ENCODE data around the gene SPOCK1.

DNA sequence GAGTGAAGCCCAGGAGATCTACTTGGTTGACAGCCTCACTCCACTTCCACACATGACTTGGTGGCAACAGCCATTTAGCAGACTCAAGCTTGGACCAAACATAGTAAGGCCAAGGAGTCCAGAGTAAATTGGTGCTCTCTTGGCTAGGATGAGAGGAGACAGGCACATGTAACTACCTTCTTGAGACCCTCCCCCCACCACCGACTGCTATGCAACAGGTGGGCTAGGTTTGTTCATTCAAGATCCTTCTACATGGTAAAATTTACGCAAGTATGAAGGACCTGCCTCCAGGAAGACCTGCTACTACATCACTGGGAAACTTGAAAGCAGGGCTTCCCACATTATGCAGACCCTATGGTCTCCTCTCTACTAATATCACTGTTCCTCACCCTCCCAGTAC, 442.4 kb downstream of the SPOCK1 start:
- TF ChIP-seq, protein P1, sequence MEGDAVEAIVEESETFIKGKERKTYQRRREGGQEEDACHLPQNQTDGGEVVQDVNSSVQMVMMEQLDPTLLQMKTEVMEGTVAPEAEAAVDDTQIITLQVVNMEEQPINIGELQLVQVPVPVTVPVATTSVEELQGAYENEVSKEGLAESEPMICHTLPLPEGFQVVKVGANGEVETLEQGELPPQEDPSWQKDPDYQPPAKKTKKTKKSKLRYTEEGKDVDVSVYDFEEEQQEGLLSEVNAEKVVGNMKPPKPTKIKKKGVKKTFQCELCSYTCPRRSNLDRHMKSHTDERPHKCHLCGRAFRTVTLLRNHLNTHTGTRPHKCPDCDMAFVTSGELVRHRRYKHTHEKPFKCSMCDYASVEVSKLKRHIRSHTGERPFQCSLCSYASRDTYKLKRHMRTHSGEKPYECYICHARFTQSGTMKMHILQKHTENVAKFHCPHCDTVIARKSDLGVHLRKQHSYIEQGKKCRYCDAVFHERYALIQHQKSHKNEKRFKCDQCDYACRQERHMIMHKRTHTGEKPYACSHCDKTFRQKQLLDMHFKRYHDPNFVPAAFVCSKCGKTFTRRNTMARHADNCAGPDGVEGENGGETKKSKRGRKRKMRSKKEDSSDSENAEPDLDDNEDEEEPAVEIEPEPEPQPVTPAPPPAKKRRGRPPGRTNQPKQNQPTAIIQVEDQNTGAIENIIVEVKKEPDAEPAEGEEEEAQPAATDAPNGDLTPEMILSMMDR (IDR thresholded peaks at IDR 0.05 in 2 of 3, conservative IDR thresholded peaks at IDR 0.05 in 1 of 3; ENCODE audit: insufficient read depth in 2 of 3, low read depth in 1 of 3, low read length in 3 of 3), result no peak
- TF ChIP-seq, protein P2, sequence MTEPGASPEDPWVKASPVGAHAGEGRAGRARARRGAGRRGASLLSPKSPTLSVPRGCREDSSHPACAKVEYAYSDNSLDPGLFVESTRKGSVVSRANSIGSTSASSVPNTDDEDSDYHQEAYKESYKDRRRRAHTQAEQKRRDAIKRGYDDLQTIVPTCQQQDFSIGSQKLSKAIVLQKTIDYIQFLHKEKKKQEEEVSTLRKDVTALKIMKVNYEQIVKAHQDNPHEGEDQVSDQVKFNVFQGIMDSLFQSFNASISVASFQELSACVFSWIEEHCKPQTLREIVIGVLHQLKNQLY (CRISPR knock-in tag; conservative IDR thresholded peaks at IDR 0.05), result no peak
- TF ChIP-seq EZH2 (IDR thresholded peaks at IDR 0.05; ENCODE audit: borderline replicate concordance, low read depth, low read length), result no peak
- TF ChIP-seq SMAD4 (CRISPR knock-in tag; conservative IDR thresholded peaks at IDR 0.05), result no peak
- no peak for TF ChIP-seq HEY1 (CRISPR knock-in tag; IDR thresholded peaks at IDR 0.05; ENCODE audit: borderline replicate concordance)
- TF ChIP-seq ELF1 (tag; IDR thresholded peaks at IDR 0.05), result no peak
- TF ChIP-seq TEAD4 (IDR thresholded peaks at IDR 0.05; ENCODE audit: low read length), result no peak
- TF ChIP-seq TEAD4 (CRISPR knock-in tag; IDR thresholded peaks at IDR 0.05; ENCODE audit: borderline replicate concordance), result no peak
- no peak for TF ChIP-seq GATAD2A (IDR thresholded peaks at IDR 0.05)
- TF ChIP-seq TAF1 (IDR thresholded peaks at IDR 0.05; ENCODE audit: control insufficient read depth, extremely low read depth, insufficient read depth, low read length, severe bottlenecking), result no peak
- no peak for TF ChIP-seq ATF1 (CRISPR knock-in tag; IDR thresholded peaks at IDR 0.05)
- TF ChIP-seq ATF1 (tag; IDR thresholded peaks at IDR 0.05), result no peak
